Thoracic aorta (tissue), 2 donors: ENCODE data around the gene MARCHF6. TPM values are rescaled to one million over a fixed set of nuclear protein-coding genes. Genes with fewer than 3 reads are reported as not detected.
"Not testable (repeated sequence)": the region's sequence is repeated elsewhere in the genome, so short reads cannot be mapped to it uniquely, and the experiment has no call there.

Experiments
- ATAC-seq: fragments of 150-250 bp; one replicate; pipeline ENCODE4 v1.8.0; 2017; ENCODE audit warnings: low read depth; ENCODE audit not compliant: insufficient number of reproducible peaks, low FRiP score
- DNase-seq: peaks from one replicate; pipeline ENCODE4 v3.0.0-alpha.2; 2020; ENCODE audit warnings: low spot score
- H3K27ac ChIP-seq, 2 donors: fragments of 200-600 bp; sonication (generic); 1 replicate in 1 of 2; 2 replicates in 1 of 2; pipeline ENCODE4 v1.5.1; 2016; ENCODE audit warnings: mild to moderate bottlenecking in 2 of 2, moderate library complexity in 2 of 2
- H3K27me3 ChIP-seq: fragments of 200-600 bp; sonication (generic); replicated peaks from 2 replicates; pipeline ENCODE4 v1.6.0; 2016; ENCODE audit warnings: mild to moderate bottlenecking; ENCODE audit not compliant: insufficient read depth
- H3K36me3 ChIP-seq: fragments of 200-600 bp; sonication (generic); one replicate; pipeline ENCODE4 v1.5.1; 2016
- H3K4me1 ChIP-seq, 2 donors: fragments of 200-600 bp; sonication (generic); 1 replicate in 1 of 2; 2 replicates in 1 of 2; pipeline versions ENCODE4 v1.5.1 to v1.6.0; 2016; ENCODE audit warnings: low read depth in 2 of 2, mild to moderate bottlenecking in 1 of 2; ENCODE audit not compliant: control insufficient read depth in 1 of 2
- H3K4me3 ChIP-seq: fragments of 200-600 bp; sonication (generic); 2 replicates; pipeline ENCODE4 v1.5.1; 2016; ENCODE audit warnings: mild to moderate bottlenecking
- H3K9me3 ChIP-seq: fragments of 200-600 bp; sonication (generic); 2 replicates; pipeline ENCODE4 v1.5.1; 2016
- CTCF ChIP-seq: fragments of 200-600 bp; sonication (generic); IDR thresholded peaks from one replicate; pipeline ENCODE4 v1.5.1; 2019; ENCODE audit warnings: antibody characterized with exemption
- total RNA-seq, 2 donors: library from RNA; depleted of rRNA; stranded (reverse); fragments of >200 nt; gene quantifications; one replicate each; pipeline versions ENCODE4 v1.1.0 to v1.2.3, GENCODE V29; 2016

The MARCHF6 gene
- total RNA-seq, 2 donors from 2014 or later: 86.9 to 95.2 TPM

- TF ChIP-seq CTCF: no peak
- Histone ChIP-seq H3K36me3 (peaks cover 34% of the 10 kb centered on the region), H3K27ac (no peak overlapping the region), H3K4me1 (peaks cover 0 to 10% of the 10 kb centered on the region in 2 donors), H3K27me3 (no peaks in the 10 kb centered on the region), H3K9me3 (no peaks in the 10 kb centered on the region), H3K4me3 (no peak overlapping the region)
- DNase-seq (no peak), ATAC-seq (no peak)
Measured at GRCh38 chr5:10391130-10391529, 37.6 kb downstream of the MARCHF6 start.

- not testable (repeated sequence) for H3K4me1 ChIP-seq, H3K9me3 ChIP-seq, H3K27me3 ChIP-seq, DNase-seq, ATAC-seq, H3K4me3 ChIP-seq
- peaks cover 25% of the 10 kb centered on the region for H3K36me3 ChIP-seq
- peak overlapping the region; percentile 20 to 53 for H3K27ac ChIP-seq
Measured at GRCh38 chr5:10392567-10393328, 39.3 kb downstream of the MARCHF6 start.

- peaks cover 24% of the 10 kb centered on the region for H3K36me3 ChIP-seq
- H3K9me3 ChIP-seq: no peaks in the 10 kb centered on the region
- no peaks in the 10 kb centered on the region for H3K27me3 ChIP-seq
- H3K4me1 ChIP-seq: peaks cover 0 to 10% of the 10 kb centered on the region in 2 donors
- DNase-seq: no peak
- H3K4me3 ChIP-seq: no peak overlapping the region
- TF ChIP-seq CTCF: no peak
- H3K27ac ChIP-seq: peak overlapping the region; percentile 20 to 53
- no peak for ATAC-seq
Measured at GRCh38 chr5:10393491-10393890, 40.0 kb downstream of the MARCHF6 start.

- no peak for ATAC-seq
- no peak for DNase-seq
- H3K36me3 ChIP-seq: peaks cover 11% of the 10 kb centered on the region
- H3K27ac ChIP-seq: no peak overlapping the region
- no peaks in the 10 kb centered on the region for H3K27me3 ChIP-seq
- no peak for TF ChIP-seq CTCF
- H3K4me1 ChIP-seq: peaks cover 10 to 31% of the 10 kb centered on the region in 2 donors
- no peak overlapping the region for H3K4me3 ChIP-seq
- H3K9me3 ChIP-seq: no peaks in the 10 kb centered on the region
Measured at GRCh38 chr5:10396552-10396951, 43.1 kb downstream of the MARCHF6 start.

GRCh38 chr5:10399839-10400238 lies 46.3 kb downstream of the MARCHF6 start:
- peaks cover 23% of the 10 kb centered on the region for H3K36me3 ChIP-seq
- H3K9me3 ChIP-seq: no peaks in the 10 kb centered on the region
- H3K4me3 ChIP-seq: no peak overlapping the region
- H3K27me3 ChIP-seq: no peaks in the 10 kb centered on the region
- no peak for DNase-seq
- H3K27ac ChIP-seq: peak overlapping the region in 1 of 2 donors; percentile 60
- ATAC-seq: no peak
- H3K4me1 ChIP-seq: peaks cover 10 to 24% of the 10 kb centered on the region in 2 donors
- no peak for TF ChIP-seq CTCF

- H3K9me3 ChIP-seq: no peaks in the 10 kb centered on the region
- no peak for TF ChIP-seq CTCF
- H3K4me3 ChIP-seq: no peak overlapping the region
- H3K4me1 ChIP-seq: peaks cover 10 to 24% of the 10 kb centered on the region in 2 donors
- H3K36me3 ChIP-seq: peaks cover 22% of the 10 kb centered on the region
- no peaks in the 10 kb centered on the region for H3K27me3 ChIP-seq
- peak overlapping the region; percentile 55 to 60 for H3K27ac ChIP-seq
- peak; percentile 42 for ATAC-seq
- no peak for DNase-seq
Measured at GRCh38 chr5:10400411-10400810, 46.9 kb downstream of the MARCHF6 start.
